ENCODE data around the gene MAFB. TPM values are rescaled to one million over a fixed set of nuclear protein-coding genes. Genes with fewer than 3 reads are reported as not detected.
"Not testable (repeated sequence)": the region's sequence is repeated elsewhere in the genome, so short reads cannot be mapped to it uniquely, and the experiment has no call there.

The MAFB gene
- 1.3 and 3.6 TPM in 2 replicates for total RNA-seq

GRCh38 chr20:40689100-40689942 lies at the start of gene MAFB:
Gene MAFB, minus strand, starts transcription at chr20:40689236. Its CDS starts 386 bp downstream, at chr20:40688850.
- Histone ChIP-seq H3K4me3 (ENCODE audit: low read depth, low read length) (peak within 1 kb of the TSS; percentile 50), H3K27me3 (ENCODE audit: control insufficient read depth, insufficient read depth, low read length) (peaks cover 50% of the 10 kb centered on the region)
- TF ChIP-seq, protein P1, sequence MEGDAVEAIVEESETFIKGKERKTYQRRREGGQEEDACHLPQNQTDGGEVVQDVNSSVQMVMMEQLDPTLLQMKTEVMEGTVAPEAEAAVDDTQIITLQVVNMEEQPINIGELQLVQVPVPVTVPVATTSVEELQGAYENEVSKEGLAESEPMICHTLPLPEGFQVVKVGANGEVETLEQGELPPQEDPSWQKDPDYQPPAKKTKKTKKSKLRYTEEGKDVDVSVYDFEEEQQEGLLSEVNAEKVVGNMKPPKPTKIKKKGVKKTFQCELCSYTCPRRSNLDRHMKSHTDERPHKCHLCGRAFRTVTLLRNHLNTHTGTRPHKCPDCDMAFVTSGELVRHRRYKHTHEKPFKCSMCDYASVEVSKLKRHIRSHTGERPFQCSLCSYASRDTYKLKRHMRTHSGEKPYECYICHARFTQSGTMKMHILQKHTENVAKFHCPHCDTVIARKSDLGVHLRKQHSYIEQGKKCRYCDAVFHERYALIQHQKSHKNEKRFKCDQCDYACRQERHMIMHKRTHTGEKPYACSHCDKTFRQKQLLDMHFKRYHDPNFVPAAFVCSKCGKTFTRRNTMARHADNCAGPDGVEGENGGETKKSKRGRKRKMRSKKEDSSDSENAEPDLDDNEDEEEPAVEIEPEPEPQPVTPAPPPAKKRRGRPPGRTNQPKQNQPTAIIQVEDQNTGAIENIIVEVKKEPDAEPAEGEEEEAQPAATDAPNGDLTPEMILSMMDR (IDR thresholded peaks at IDR 0.05; ENCODE audit: insufficient read depth, low read length, severe bottlenecking): no peak

DNA sequence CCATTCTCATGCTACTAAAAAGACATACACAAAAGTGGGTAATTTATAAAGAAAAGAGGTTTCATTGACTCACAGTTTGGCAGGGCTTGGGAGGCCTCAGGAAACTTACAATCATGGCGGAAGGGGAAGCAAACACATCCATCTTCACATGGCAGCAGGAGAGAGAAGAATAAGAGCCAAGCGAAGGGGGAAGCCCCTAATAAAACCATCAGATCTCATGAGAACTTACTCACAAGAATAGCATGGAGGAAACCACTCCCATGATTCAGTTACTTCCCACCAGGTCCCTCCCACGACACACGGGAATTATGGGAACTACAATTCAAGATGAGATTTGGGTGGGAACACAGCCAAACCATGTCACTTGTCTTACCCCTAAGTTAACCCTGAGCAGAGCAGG lies 47.4 kb upstream of the MAFB start:
- not testable (repeated sequence) for H3K4me3 ChIP-seq (ENCODE audit: low read depth, low read length); FAIRE-seq; H3K27me3 ChIP-seq (ENCODE audit: control insufficient read depth, insufficient read depth, low read length); DNase-seq (ENCODE audit: low read depth); H3K36me3 ChIP-seq (ENCODE audit: control insufficient read depth, insufficient read depth, low read length)

More at GRCh38 chr20:40689100-40689942, at the start of gene MAFB:
- FAIRE-seq: no peak
- no peaks in the 10 kb centered on the region for H3K36me3 ChIP-seq (ENCODE audit: control insufficient read depth, insufficient read depth, low read length)
- peak; percentile 61 for DNase-seq (ENCODE audit: low read depth)

DNA sequence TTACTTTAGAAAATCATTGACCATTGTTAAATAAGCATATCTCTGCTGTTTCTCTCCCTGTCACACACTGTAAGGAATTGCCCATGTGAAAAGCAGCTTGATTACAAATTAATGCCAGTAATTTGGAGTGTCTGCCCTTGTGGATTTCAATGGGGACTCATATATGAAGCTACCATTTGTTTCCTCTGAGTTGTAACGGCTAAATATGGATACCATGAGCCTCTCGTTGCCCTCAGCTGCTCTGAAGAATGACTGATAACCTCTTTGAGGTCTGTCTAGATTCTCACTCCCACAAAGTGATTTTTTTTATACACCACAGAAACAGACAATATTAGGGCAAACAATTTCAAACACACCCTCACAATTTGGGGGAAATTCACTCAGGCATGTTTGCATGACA lies 40.0 kb upstream of the MAFB start:
- TF ChIP-seq, protein P1 (IDR thresholded peaks at IDR 0.05; ENCODE audit: insufficient read depth, low read length, severe bottlenecking): no peak
- no peaks in the 10 kb centered on the region for H3K27me3 ChIP-seq (ENCODE audit: control insufficient read depth, insufficient read depth, low read length)
- H3K36me3 ChIP-seq (ENCODE audit: control insufficient read depth, insufficient read depth, low read length): no peaks in the 10 kb centered on the region
- DNase-seq (ENCODE audit: low read depth) (no peak), FAIRE-seq (no peak)
- no peak overlapping the region for H3K4me3 ChIP-seq (ENCODE audit: low read depth, low read length)

GRCh38 chr20:40728470-40728869 lies 39.4 kb upstream of the MAFB start:
- DNase-seq (ENCODE audit: low read depth) (no peak), FAIRE-seq (no peak)
- Histone ChIP-seq H3K4me3 (ENCODE audit: low read depth, low read length) (no peak overlapping the region), H3K36me3 (ENCODE audit: control insufficient read depth, insufficient read depth, low read length) (no peaks in the 10 kb centered on the region), H3K27me3 (ENCODE audit: control insufficient read depth, insufficient read depth, low read length) (no peaks in the 10 kb centered on the region)
- TF ChIP-seq, protein P1 (IDR thresholded peaks at IDR 0.05; ENCODE audit: insufficient read depth, low read length, severe bottlenecking): no peak

- no peaks in the 10 kb centered on the region for H3K36me3 ChIP-seq (ENCODE audit: control insufficient read depth, insufficient read depth, low read length)
- H3K27me3 ChIP-seq (ENCODE audit: control insufficient read depth, insufficient read depth, low read length): no peaks in the 10 kb centered on the region
- TF ChIP-seq, protein P1 (IDR thresholded peaks at IDR 0.05; ENCODE audit: insufficient read depth, low read length, severe bottlenecking): no peak
- FAIRE-seq (no peak), DNase-seq (ENCODE audit: low read depth) (peak; percentile 65)
- H3K4me3 ChIP-seq (ENCODE audit: low read depth, low read length): no peak overlapping the region
These were observed 38.9 kb upstream of the MAFB start for GRCh38 chr20:40727960-40728359.

GRCh38 chr20:40726776-40727175 lies 37.7 kb upstream of the MAFB start:
- no peaks in the 10 kb centered on the region for H3K36me3 ChIP-seq (ENCODE audit: control insufficient read depth, insufficient read depth, low read length)
- no peak overlapping the region for H3K4me3 ChIP-seq (ENCODE audit: low read depth, low read length)
- H3K27me3 ChIP-seq (ENCODE audit: control insufficient read depth, insufficient read depth, low read length): no peaks in the 10 kb centered on the region
- DNase-seq (ENCODE audit: low read depth) (no peak), FAIRE-seq (no peak)
- TF ChIP-seq, protein P1 (IDR thresholded peaks at IDR 0.05; ENCODE audit: insufficient read depth, low read length, severe bottlenecking): no peak

Data from bronchial epithelial cell (primary cell).